Measurements from ENCODE around the gene PRR20D.
"Not testable (repeated sequence)": the region's sequence is repeated elsewhere in the genome, so short reads cannot be mapped to it uniquely, and the experiment has no call there.

The PRR20D gene

DNA sequence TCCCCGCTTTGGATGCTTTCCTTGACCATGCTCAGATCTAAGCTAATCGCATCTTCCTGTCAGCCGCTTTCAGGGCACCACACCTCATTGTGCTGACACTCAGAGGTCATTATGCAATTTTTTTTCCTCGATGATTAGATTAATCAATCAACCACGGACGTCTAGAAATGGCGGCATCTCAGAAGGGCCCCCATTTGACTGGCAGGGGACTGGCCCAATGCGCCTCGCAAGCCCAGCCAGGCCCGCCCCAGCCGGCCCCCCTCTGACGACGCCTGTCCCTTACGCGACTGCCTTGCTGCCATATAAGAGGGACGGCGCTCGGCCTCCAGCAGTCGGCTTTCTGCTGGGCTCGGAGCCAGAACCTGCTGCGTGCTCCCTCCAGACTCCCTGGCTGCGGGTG lies at the start of gene PRR20D:
Gene PRR20D (plus strand): TSS at position 301 of the 400 bp plus-strand sequence. CDS start 387 bp downstream, outside the sequence.
- DNase-seq = not testable (repeated sequence)

DNA sequence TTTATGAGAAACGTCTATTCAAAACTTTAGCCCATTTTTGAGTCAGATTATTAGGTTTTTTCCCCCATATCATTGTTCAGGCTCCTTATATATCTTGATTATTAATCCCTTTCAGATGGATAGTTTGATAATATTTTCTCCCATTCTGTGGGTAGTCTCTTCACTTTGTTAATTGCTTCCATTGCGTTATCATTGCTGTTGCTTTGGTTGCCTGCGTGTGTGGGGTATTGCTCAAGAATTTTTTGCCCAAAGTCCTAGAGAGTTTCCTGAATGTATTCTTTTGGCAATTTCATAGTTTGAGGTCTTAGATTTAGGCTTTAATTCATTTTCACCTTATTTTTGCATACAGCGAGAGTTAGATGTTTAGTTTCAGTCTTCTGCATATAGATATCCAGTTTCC lies 45.5 kb upstream of the PRR20D start:
- no peak for DNase-seq

GRCh38 chr13:57123681-57124080 lies 36.8 kb upstream of the PRR20D start:
- peak; percentile 71 for DNase-seq

DNA sequence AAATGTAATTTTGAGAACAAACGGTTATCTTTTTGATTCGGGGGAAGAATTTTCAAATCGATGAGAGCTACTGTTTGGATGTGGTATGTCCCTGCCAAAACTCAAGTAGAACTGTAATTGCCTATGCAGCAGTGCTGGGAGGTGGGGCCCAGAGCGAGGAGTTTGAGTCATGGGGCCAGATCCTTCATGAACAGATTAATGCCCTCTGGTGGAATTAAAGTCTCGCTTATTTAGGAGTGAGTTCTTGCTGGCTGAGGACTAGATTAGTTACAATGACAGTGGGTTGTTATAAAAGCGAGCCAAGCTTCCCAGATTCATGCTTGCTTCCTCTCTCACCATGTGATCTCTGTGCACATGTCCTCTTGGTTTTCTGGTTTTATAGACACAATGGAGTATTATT lies 31.5 kb upstream of the PRR20D start:
- no peak for DNase-seq

GRCh38 chr13:57136093-57136492 lies 24.3 kb upstream of the PRR20D start:
- DNase-seq = no peak

DNA sequence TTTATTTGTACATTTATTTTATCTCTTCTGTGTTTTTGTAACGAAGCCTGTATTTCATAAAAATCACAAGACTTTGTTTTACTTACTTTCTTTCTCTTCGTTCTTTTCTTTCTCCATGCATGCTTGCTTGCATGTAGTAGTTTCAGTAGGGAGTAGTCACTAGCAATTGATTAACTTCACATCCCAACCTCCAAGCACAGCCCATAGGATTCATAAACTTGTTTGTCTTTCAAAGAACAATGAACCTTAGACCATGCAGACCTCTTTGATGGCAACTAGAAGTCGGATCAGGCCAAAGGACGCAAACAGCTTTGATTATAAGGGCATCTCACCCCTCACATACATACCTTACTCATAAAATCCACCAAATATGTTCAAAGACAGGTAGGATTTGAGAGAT lies 22.8 kb upstream of the PRR20D start:
- DNase-seq = no peak

DNA sequence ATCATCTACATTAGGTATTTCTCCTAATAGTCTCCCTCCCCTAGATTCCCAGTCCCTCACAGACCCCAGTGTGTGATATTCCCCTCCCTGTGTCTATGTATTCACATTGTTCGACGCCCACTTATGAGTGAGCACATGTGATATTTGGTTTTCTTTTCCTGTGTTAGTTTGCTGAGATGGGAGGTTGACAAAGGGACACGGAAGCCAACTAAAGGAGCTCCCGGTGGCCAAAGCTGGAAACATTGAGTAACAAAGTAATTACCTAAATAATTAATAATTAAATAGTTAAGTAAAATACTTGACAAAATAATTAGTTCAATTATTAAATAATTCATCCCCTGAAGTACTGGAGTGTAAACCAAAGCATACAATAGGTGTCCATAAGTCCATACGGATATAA lies 21.4 kb upstream of the PRR20D start:
- no peak for DNase-seq

DNA sequence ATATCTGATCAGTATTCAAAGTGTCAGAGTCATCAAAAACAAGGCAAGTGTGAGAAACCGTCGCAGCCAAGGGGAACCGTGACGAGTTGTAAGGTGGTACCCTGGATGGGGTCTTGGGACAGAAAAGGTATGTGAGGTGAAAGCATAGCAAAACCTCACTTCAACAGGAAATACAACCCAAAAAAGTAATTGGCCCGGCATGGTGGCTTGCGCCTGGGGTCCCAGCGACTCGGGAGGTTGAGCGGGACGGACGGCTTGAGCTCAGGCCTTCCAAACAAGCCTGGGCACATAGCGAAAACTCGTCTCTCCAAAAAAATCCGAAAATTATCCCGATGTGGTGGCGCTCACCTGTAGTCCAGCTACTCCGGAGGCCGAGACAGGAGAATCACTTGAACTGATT lies 20.7 kb upstream of the PRR20D start:
- not testable (repeated sequence) for DNase-seq

- DNase-seq = not testable (repeated sequence)
These were observed 20.0 kb upstream of the PRR20D start, which contains the start of gene PRR20A for GRCh38 chr13:57140235-57140968. PRR20A (plus strand) TSS chr13:57140918; CDS start chr13:57141305, 387 bp downstream.

- DNase-seq = not testable (repeated sequence)
These were observed 13.2 kb upstream of the PRR20D start, which contains the start of gene PRR20B for GRCh38 chr13:57147188-57147587. PRR20B (plus strand) TSS chr13:57147488; CDS start chr13:57147875, 387 bp downstream.

DNA sequence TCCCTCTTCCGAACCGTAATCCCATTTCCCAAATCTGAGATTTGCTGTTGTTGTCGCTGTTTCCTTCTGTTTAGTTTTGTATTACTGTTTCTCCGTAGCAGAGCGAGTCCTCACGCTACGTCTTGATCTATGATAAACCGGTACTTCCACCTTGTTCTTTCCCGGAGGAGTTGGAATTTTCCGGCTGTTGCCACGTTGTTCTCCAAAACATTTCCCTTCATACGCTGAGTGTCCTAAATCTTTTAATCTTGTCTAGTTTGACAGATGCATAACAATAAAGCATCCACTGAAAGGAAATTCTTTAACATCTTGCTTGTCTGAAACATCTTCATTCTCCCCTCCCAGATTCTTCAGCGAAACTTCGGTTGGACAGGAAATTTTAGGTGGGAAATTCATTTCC lies 12.3 kb upstream of the PRR20D start:
- DNase-seq = not testable (repeated sequence)

- DNase-seq = not testable (repeated sequence)
These were observed 6.7 kb upstream of the PRR20D start, which contains the start of gene PRR20C for GRCh38 chr13:57153761-57154160. PRR20C (plus strand) TSS chr13:57154061; CDS start chr13:57154448, 387 bp downstream.

GRCh38 chr13:57166897-57167296 lies 6.5 kb downstream of the PRR20D start, which contains the start of gene PRR20E:
PRR20E (plus strand) TSS chr13:57167197; CDS start chr13:57167584, 387 bp downstream.
- DNase-seq = not testable (repeated sequence)

- no peak for DNase-seq
These were observed 31.2 kb downstream of the PRR20D start for GRCh38 chr13:57191667-57192066.

GRCh38 chr13:57212989-57213388 lies 52.6 kb downstream of the PRR20D start:
- no peak for DNase-seq

Data from DMS79 treated with DMSO at 0.1 percent for 48 hours (cell line).